K562 (cell line): Measurements from ENCODE around the gene RPL28. TPM values are rescaled to one million over a fixed set of nuclear protein-coding genes. Genes with fewer than 3 reads are reported as not detected.
A peak's percentile ranks its signal among the peaks of the same experiment; 100 is the strongest.

Experiments
- EP300 ChIP-seq: IDR thresholded peaks from 2 replicates; pipeline ENCODE4 v1.6.1; 2012; ENCODE audit warnings: low read length, improper control_type of control experiment
- FOXA3 ChIP-seq, 2 experiments: fragments of 450-650 bp in 1 of 2; sonication (generic) in 1 of 2; formaldehyde crosslinking; IDR thresholded peaks in 1 of 2; conservative IDR thresholded peaks in 1 of 2; 2 replicates each; pipeline versions ENCODE4 v1.4.0 to v1.8.0; 2020 to 2022; ENCODE audit warnings: mild to moderate bottlenecking in 2 of 2, missing genetic modification reagents in 1 of 2
- FOXK1 ChIP-seq: sonication (generic); formaldehyde crosslinking; IDR thresholded peaks from 2 replicates; pipeline ENCODE4 v1.8.0; 2022; ENCODE audit warnings: missing genetic modification reagents, mild to moderate bottlenecking, borderline replicate concordance
- HDAC8 ChIP-seq: fragments of 450-650 bp; IDR thresholded peaks from 2 replicates; pipeline ENCODE4 v1.6.1; 2016; ENCODE audit warnings: mild to moderate bottlenecking, missing genetic modification characterization, moderate library complexity, missing compliant biosample characterization
- ILF3 ChIP-seq: fragments of 450-650 bp; IDR thresholded peaks from 2 replicates; pipeline ENCODE4 v1.6.1; 2018; ENCODE audit warnings: antibody characterized with exemption, mild to moderate bottlenecking, moderate library complexity, borderline replicate concordance
- MECOM ChIP-seq: fragments of 250-450 bp; sonication (Bioruptor Pico); IDR thresholded peaks from 2 replicates; pipeline ENCODE4 v1.8.0; 2022; ENCODE audit warnings: inconsistent platforms
- MYC ChIP-seq, 2 experiments: fragments of 250-450 bp in 1 of 2; sonication (Bioruptor Pico) in 1 of 2; IDR thresholded peaks; 2 replicates each; pipeline versions ENCODE4 v1.5.1 to v1.6.1; 2012 to 2021; ENCODE audit warnings: low read depth in 2 of 2, borderline replicate concordance in 1 of 2, improper control_type of control experiment in 1 of 2, low read length in 1 of 2, mild to moderate bottlenecking in 1 of 2, moderate library complexity in 1 of 2
- NFE2 ChIP-seq: IDR thresholded peaks from 2 replicates; pipeline ENCODE4 v1.6.1; 2014; ENCODE audit warnings: antibody characterized with exemption, low read depth
- PHTF2 ChIP-seq: fragments of 250-450 bp; sonication (Bioruptor Pico); IDR thresholded peaks from 2 replicates; pipeline ENCODE4 v1.5.0; 2021; ENCODE audit warnings: mild to moderate bottlenecking
- PRPF4 ChIP-seq: fragments of 200-400 bp; formaldehyde crosslinking; IDR thresholded peaks from one replicate; pipeline ENCODE4 v1.6.1; 2017; ENCODE audit warnings: low read length, low read depth, mild to moderate bottlenecking; ENCODE audit not compliant: insufficient read depth, poor library complexity, severe bottlenecking
- RBM14 ChIP-seq: fragments of 200-400 bp; formaldehyde crosslinking; IDR thresholded peaks from 2 replicates; pipeline ENCODE4 v1.6.1; 2018; ENCODE audit warnings: low read depth, mild to moderate bottlenecking, low read length, moderate library complexity, borderline replicate concordance; ENCODE audit not compliant: insufficient read depth
- STAT5B ChIP-seq: fragments of 250-450 bp; sonication (Bioruptor Pico); IDR thresholded peaks from 2 replicates; pipeline ENCODE4 v1.8.0; 2021; ENCODE audit warnings: mild to moderate bottlenecking, inconsistent platforms
- TFAM ChIP-seq: fragments of 250-450 bp; sonication (Bioruptor Pico); conservative IDR thresholded peaks from 2 replicates; pipeline ENCODE4 v1.5.0; 2021; ENCODE audit warnings: mild to moderate bottlenecking, moderate library complexity
- ZBTB7A ChIP-seq: IDR thresholded peaks from 2 replicates; pipeline ENCODE4 v1.6.1; 2011; ENCODE audit warnings: low read depth, mild to moderate bottlenecking, low read length, moderate library complexity, borderline replicate concordance; ENCODE audit not compliant: control insufficient read depth
- ZNF143 ChIP-seq: sonication (generic); formaldehyde crosslinking; IDR thresholded peaks from 2 replicates; pipeline ENCODE4 v1.9.0; 2022; ENCODE audit warnings: mild to moderate bottlenecking, missing genetic modification reagents
- ZNF197 ChIP-seq: fragments of 200-800 bp; sonication (Bioruptor generic); IDR thresholded peaks from 2 replicates; pipeline ENCODE4 v1.6.1; 2016; ENCODE audit warnings: low read depth, missing genetic modification characterization, missing compliant biosample characterization
- polyA plus RNA-seq, 8 experiments: library from polyadenylated mRNA; depleted of rRNA in 4 of 8; stranded (reverse) in 5 of 8; unstranded in 3 of 8; fragments of >200 nt; fragmentation: Nextera tagmentation in 2 of 8; fragmentation: Illumina TruSeq in 1 of 8; extraction: Ambion mirVana in 2 of 8; extraction: Trizol in 1 of 8; gene quantifications; 2 replicates each; pipeline versions ENCODE4 v1.2.1 to v1.2.3, GENCODE V29; 2011 to 2014; ENCODE audit warnings: inconsistent platforms in 1 of 8, missing spikeins in 1 of 8
- total RNA-seq, 7 experiments: library from RNA; depleted of rRNA in 6 of 7; stranded (reverse); fragments of >200 nt in 6 of 7; fragmentation: Illumina TruSeq in 2 of 7; extraction: Trizol in 2 of 7; gene quantifications; 2 replicates each; pipeline versions ENCODE4 v1.2.1 to v1.2.3, GENCODE V29; 2011 to 2021; ENCODE audit warnings: low replicate concordance in 1 of 7
- TF ChIP-seq, protein P1 (sequence below): fragments of 250-450 bp; sonication (Bioruptor Pico); IDR thresholded peaks from 2 replicates; pipeline ENCODE4 v1.5.0; 2021; ENCODE audit warnings: mild to moderate bottlenecking, borderline replicate concordance
- TF ChIP-seq, protein P2 (sequence below): sonication (generic); formaldehyde crosslinking; IDR thresholded peaks from 2 replicates; pipeline ENCODE4 v1.4.0; 2020; ENCODE audit warnings: mild to moderate bottlenecking, missing genetic modification reagents
- TF ChIP-seq, protein P3 (sequence below): sonication (generic); formaldehyde crosslinking; IDR thresholded peaks from 2 replicates; pipeline ENCODE4 v1.8.0; 2022; ENCODE audit warnings: mild to moderate bottlenecking, missing genetic modification reagents
- TF ChIP-seq, protein P4 (sequence below): fragments of 450-650 bp; formaldehyde crosslinking; IDR thresholded peaks from 2 replicates; pipeline ENCODE4 v1.4.0; 2020; ENCODE audit warnings: mild to moderate bottlenecking, moderate library complexity

RPL28 gene
- total and polyA plus RNA-seq, 9 of the 15 experiments (the other 6 are each of a cell fraction or from before 2014, with no cell fraction given), result 124 to 3,106 (median 622) TPM

DNA sequence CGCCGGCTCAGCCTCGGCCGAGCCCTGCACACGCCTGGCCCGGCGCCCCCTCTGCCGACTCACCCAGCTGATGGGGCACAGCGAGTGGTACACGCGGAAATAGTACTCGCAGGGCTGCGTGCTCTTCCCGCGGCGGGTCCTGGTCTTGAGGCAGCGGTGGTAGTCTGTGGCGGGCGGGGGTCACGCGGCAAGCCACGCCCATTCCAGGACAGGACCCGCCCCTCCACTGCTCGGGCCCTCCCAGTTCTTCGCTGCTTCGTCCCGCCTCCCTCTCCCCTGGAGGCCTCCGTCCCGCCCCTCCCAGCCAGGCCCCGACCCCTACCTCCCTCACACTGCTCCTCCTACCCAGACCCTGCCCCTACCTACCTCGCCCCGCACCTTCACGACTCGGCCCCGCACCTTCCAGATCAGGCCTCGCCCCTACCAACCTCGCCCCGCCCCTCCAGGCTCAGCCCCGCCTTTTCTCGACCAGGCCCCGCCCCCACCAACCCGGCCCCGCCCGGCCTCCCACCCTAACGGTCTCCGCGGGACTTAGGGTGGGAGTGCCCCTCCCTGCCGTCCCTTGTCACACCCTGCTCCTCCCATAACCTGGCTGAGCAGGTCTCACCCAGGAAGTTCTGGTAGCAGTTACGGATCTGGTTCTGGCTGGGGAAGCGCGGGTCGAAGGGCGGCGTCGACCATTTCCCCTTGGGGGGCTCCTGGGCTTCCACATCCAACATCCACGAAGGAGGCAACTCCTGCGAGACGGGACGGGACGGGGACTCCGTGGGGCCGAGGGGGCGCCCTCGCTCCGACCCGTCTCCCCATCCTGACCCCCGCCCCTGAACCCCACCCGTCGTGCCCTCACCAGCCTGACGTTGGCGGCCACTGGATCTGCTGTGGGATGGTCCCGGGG, 31.7 kb upstream of the RPL28 start (continued):
- TF ChIP-seq HDAC8, result no peak
- TF ChIP-seq PHTF2 (CRISPR knock-in tag), result no peak
- TF ChIP-seq NFE2, result no peak
- TF ChIP-seq, protein P1, sequence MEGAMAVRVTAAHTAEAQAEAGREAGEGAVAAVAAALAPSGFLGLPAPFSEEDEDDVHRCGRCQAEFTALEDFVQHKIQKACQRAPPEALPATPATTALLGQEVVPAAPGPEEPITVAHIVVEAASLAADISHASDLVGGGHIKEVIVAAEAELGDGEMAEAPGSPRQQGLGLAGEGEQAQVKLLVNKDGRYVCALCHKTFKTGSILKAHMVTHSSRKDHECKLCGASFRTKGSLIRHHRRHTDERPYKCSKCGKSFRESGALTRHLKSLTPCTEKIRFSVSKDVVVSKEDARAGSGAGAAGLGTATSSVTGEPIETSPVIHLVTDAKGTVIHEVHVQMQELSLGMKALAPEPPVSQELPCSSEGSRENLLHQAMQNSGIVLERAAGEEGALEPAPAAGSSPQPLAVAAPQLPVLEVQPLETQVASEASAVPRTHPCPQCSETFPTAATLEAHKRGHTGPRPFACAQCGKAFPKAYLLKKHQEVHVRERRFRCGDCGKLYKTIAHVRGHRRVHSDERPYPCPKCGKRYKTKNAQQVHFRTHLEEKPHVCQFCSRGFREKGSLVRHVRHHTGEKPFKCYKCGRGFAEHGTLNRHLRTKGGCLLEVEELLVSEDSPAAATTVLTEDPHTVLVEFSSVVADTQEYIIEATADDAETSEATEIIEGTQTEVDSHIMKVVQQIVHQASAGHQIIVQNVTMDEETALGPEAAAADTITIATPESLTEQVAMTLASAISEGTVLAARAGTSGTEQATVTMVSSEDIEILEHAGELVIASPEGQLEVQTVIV, result no peak
- no peak for TF ChIP-seq RBM14
- TF ChIP-seq STAT5B (CRISPR knock-in tag), result no peak
- TF ChIP-seq MECOM (CRISPR knock-in tag), result no peak
- TF ChIP-seq, protein P2, sequence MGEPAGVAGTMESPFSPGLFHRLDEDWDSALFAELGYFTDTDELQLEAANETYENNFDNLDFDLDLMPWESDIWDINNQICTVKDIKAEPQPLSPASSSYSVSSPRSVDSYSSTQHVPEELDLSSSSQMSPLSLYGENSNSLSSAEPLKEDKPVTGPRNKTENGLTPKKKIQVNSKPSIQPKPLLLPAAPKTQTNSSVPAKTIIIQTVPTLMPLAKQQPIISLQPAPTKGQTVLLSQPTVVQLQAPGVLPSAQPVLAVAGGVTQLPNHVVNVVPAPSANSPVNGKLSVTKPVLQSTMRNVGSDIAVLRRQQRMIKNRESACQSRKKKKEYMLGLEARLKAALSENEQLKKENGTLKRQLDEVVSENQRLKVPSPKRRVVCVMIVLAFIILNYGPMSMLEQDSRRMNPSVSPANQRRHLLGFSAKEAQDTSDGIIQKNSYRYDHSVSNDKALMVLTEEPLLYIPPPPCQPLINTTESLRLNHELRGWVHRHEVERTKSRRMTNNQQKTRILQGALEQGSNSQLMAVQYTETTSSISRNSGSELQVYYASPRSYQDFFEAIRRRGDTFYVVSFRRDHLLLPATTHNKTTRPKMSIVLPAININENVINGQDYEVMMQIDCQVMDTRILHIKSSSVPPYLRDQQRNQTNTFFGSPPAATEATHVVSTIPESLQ (CRISPR knock-in tag), result no peak
- peak; percentile 22; the same call in 1 of the 2 replicates for TF ChIP-seq ZBTB7A
- TF ChIP-seq ILF3, result no peak
- TF ChIP-seq EP300, result no peak
- TF ChIP-seq, protein P3, sequence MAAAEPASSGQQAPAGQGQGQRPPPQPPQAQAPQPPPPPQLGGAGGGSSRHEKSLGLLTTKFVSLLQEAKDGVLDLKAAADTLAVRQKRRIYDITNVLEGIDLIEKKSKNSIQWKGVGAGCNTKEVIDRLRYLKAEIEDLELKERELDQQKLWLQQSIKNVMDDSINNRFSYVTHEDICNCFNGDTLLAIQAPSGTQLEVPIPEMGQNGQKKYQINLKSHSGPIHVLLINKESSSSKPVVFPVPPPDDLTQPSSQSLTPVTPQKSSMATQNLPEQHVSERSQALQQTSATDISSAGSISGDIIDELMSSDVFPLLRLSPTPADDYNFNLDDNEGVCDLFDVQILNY (CRISPR knock-in tag), result no peak
- no peak for TF ChIP-seq FOXK1 (CRISPR knock-in tag)
- TF ChIP-seq FOXA3 (CRISPR knock-in tag; conservative IDR thresholded peaks at IDR 0.05 in 1 of 2, IDR thresholded peaks at IDR 0.05 in 1 of 2), result no peak
- no peak for TF ChIP-seq PRPF4
- TF ChIP-seq, protein P4, sequence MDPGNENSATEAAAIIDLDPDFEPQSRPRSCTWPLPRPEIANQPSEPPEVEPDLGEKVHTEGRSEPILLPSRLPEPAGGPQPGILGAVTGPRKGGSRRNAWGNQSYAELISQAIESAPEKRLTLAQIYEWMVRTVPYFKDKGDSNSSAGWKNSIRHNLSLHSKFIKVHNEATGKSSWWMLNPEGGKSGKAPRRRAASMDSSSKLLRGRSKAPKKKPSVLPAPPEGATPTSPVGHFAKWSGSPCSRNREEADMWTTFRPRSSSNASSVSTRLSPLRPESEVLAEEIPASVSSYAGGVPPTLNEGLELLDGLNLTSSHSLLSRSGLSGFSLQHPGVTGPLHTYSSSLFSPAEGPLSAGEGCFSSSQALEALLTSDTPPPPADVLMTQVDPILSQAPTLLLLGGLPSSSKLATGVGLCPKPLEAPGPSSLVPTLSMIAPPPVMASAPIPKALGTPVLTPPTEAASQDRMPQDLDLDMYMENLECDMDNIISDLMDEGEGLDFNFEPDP, result no peak
- TF ChIP-seq TFAM (CRISPR knock-in tag), result no peak
- no peak for TF ChIP-seq ZNF197 (CRISPR knock-in tag)
- TF ChIP-seq ZNF143 (CRISPR knock-in tag), result no peak
- TF ChIP-seq MYC (IDR thresholded peaks at IDR 0.05; ENCODE audit: low read depth, low read length), result no peak
- no peak for TF ChIP-seq MYC (CRISPR knock-in tag; IDR thresholded peaks at IDR 0.05; ENCODE audit: borderline replicate concordance, low read depth)
